WTC11 (cell line): ENCODE measurements around the gene LRRC75B. TPM values are rescaled to one million over a fixed set of nuclear protein-coding genes. Genes with fewer than 3 reads are reported as not detected.

Experiments
- ATAC-seq: fragments of 200-7000 bp; cut with Tn5 transposase; 2 replicates; pipeline ENCODE4 v1.10.0; 2021; ENCODE audit warnings: mild to moderate bottlenecking, moderate library complexity
- CTCF ChIA-PET: fragments of 300-600 bp; sonication (Branson Sonifier 250); formaldehyde crosslinking; loops from one replicate; lab custom pipeline; 2021; ENCODE audit warnings: antibody characterized with exemption; lab: Charles Lee
- POLR2A ChIA-PET: fragments of 350-600 bp; sonication (Branson Sonifier 250); formaldehyde crosslinking; loops from one replicate; lab custom pipeline; 2021; ENCODE audit warnings: antibody characterized with exemption; lab: Charles Lee
- DNase-seq: peaks from one replicate; pipeline ENCODE4 v3.0.0; 2021; ENCODE audit warnings: low spot score
- H3K27ac Mint-ChIP-seq: 2 replicates; pipeline ENCODE4 v1.8.0; 2021; ENCODE audit warnings: mixed read lengths
- H3K27me3 Mint-ChIP-seq: 2 replicates; pipeline ENCODE4 v1.8.0; 2021; ENCODE audit warnings: low read depth, mild to moderate bottlenecking, moderate library complexity, mixed read lengths
- H3K36me3 Mint-ChIP-seq: 2 replicates; pipeline ENCODE4 v1.8.0; 2021; ENCODE audit warnings: mixed read lengths
- H3K4me1 Mint-ChIP-seq: 2 replicates; pipeline ENCODE4 v1.8.0; 2022; ENCODE audit warnings: mixed read lengths
- H3K4me3 Mint-ChIP-seq: 2 replicates; pipeline ENCODE4 v1.8.0; 2021; ENCODE audit warnings: mild to moderate bottlenecking, moderate library complexity, mixed read lengths
- H3K9me3 Mint-ChIP-seq: 2 replicates; pipeline ENCODE4 v1.8.0; 2021; ENCODE audit warnings: mixed read lengths
- AFF4 ChIP-seq: sonication (generic); formaldehyde crosslinking; IDR thresholded peaks from 2 replicates; pipeline ENCODE4 v1.8.1; 2023; ENCODE audit warnings: mild to moderate bottlenecking, missing genetic modification reagents, borderline replicate concordance
- ATF1 ChIP-seq: sonication (generic); formaldehyde crosslinking; IDR thresholded peaks from 2 replicates; pipeline ENCODE4 v1.8.1; 2023; ENCODE audit warnings: mild to moderate bottlenecking, moderate library complexity, missing genetic modification reagents
- FOXK1 ChIP-seq: sonication (generic); formaldehyde crosslinking; IDR thresholded peaks from 2 replicates; pipeline ENCODE4 v1.8.0; 2022; ENCODE audit warnings: mild to moderate bottlenecking, moderate library complexity, missing genetic modification reagents
- MXD4 ChIP-seq: fragments of 250-450 bp; sonication (Bioruptor Pico); IDR thresholded peaks from 2 replicates; pipeline ENCODE4 v1.8.0; 2021; ENCODE audit warnings: mild to moderate bottlenecking, moderate library complexity, borderline replicate concordance
- NFATC4 ChIP-seq: fragments of 250-450 bp; sonication (Bioruptor Pico); IDR thresholded peaks from 2 replicates; pipeline ENCODE4 v1.9.0; 2021; ENCODE audit warnings: mild to moderate bottlenecking
- NFE2L1 ChIP-seq: sonication (generic); formaldehyde crosslinking; IDR thresholded peaks from 2 replicates; pipeline ENCODE4 v1.8.1; 2023; ENCODE audit warnings: missing genetic modification reagents
- PRRX2 ChIP-seq: fragments of 250-450 bp; sonication (Bioruptor Pico); IDR thresholded peaks from 2 replicates; pipeline ENCODE4 v1.8.0; 2021; ENCODE audit warnings: mild to moderate bottlenecking
- ZBTB21 ChIP-seq: sonication (generic); formaldehyde crosslinking; IDR thresholded peaks from 2 replicates; pipeline ENCODE4 v1.8.1; 2023; ENCODE audit warnings: mild to moderate bottlenecking, missing genetic modification reagents, borderline replicate concordance
- ZNF121 ChIP-seq: sonication (generic); formaldehyde crosslinking; IDR thresholded peaks from 2 replicates; pipeline ENCODE4 v1.8.0; 2023; ENCODE audit warnings: missing genetic modification reagents
- ZNF219 ChIP-seq: sonication (generic); formaldehyde crosslinking; IDR thresholded peaks from 2 replicates; pipeline ENCODE4 v1.8.0; 2023; ENCODE audit warnings: missing genetic modification reagents, mild to moderate bottlenecking, borderline replicate concordance
- ZNF263 ChIP-seq: sonication (generic); formaldehyde crosslinking; IDR thresholded peaks from 2 replicates; pipeline ENCODE4 v1.8.1; 2022; ENCODE audit warnings: low read depth, mild to moderate bottlenecking, moderate library complexity, missing genetic modification reagents
- ZNF423 ChIP-seq: fragments of 250-450 bp; sonication (Bioruptor Pico); IDR thresholded peaks from 2 replicates; pipeline ENCODE4 v2.1.2; 2022; ENCODE audit warnings: mild to moderate bottlenecking, moderate library complexity
- ZNF671 ChIP-seq: fragments of 250-450 bp; sonication (Bioruptor Pico); IDR thresholded peaks from 2 replicates; pipeline ENCODE4 v1.8.0; 2021; ENCODE audit warnings: mild to moderate bottlenecking
- ZSCAN18 ChIP-seq: fragments of 250-450 bp; sonication (Bioruptor Pico); IDR thresholded peaks from 2 replicates; pipeline ENCODE4 v2.1.2; 2022; ENCODE audit warnings: mild to moderate bottlenecking, moderate library complexity
- total RNA-seq: library from RNA; stranded (reverse); gene quantifications from 3 replicates; pipeline ENCODE4 v1.2.3, GENCODE V29; 2021
- TF ChIP-seq, protein P1 (sequence below): sonication (generic); formaldehyde crosslinking; IDR thresholded peaks from 2 replicates; pipeline ENCODE4 v1.8.0; 2022; ENCODE audit warnings: missing genetic modification reagents
- TF ChIP-seq, protein P2 (sequence below): fragments of 200-600 bp; IDR thresholded peaks from 2 replicates; pipeline ENCODE4 v1.8.0; 2022; ENCODE audit warnings: antibody characterized with exemption

The LRRC75B gene
- total RNA-seq, 1 experiment from 2014 or later: 19.2 TPM

DNA sequence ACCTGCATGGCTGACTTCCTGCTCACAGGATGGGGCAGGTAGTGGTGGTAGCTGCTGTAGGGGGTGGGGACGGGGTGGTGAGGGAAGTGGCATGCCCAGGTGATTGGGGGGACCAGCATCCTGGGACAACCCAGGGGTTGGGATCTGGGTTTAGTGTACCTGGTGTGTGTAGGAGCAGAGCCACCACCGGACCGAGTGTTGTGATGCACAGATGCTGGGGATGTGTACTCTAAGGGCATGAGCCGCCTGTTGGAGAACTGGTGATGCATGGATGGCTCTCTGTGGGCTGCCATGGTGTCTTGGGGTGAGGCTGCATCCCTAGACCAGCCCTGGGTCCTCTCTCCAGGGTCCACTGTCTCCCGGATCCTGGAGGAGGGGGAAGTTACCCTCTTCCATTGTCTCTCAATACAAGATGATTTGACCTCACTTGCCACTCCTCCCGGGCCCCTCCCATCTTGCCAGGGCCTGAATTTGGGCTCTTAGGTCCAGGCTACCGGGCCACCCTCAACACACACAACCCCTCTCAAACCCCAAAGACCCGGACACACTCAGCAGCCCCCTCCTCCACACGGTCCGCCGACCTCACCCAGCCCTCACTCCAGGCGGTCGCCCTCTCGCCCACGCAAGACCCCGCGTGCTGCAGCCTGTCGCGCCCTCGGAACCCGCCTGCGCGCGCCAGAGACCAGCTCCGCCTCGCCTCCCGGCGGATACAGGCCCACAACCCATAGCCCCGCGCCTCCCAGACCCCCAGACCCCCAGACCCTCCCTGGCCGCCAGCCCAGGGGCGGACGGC is 619 bp downstream of the LRRC75B start (continued):
- TF ChIP-seq, protein P1, sequence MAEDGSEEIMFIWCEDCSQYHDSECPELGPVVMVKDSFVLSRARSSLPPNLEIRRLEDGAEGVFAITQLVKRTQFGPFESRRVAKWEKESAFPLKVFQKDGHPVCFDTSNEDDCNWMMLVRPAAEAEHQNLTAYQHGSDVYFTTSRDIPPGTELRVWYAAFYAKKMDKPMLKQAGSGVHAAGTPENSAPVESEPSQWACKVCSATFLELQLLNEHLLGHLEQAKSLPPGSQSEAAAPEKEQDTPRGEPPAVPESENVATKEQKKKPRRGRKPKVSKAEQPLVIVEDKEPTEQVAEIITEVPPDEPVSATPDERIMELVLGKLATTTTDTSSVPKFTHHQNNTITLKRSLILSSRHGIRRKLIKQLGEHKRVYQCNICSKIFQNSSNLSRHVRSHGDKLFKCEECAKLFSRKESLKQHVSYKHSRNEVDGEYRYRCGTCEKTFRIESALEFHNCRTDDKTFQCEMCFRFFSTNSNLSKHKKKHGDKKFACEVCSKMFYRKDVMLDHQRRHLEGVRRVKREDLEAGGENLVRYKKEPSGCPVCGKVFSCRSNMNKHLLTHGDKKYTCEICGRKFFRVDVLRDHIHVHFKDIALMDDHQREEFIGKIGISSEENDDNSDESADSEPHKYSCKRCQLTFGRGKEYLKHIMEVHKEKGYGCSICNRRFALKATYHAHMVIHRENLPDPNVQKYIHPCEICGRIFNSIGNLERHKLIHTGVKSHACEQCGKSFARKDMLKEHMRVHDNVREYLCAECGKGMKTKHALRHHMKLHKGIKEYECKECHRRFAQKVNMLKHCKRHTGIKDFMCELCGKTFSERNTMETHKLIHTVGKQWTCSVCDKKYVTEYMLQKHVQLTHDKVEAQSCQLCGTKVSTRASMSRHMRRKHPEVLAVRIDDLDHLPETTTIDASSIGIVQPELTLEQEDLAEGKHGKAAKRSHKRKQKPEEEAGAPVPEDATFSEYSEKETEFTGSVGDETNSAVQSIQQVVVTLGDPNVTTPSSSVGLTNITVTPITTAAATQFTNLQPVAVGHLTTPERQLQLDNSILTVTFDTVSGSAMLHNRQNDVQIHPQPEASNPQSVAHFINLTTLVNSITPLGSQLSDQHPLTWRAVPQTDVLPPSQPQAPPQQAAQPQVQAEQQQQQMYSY: peak; percentile 48; the same call in 1 of the 2 replicates
- TF ChIP-seq NFE2L1 (CRISPR knock-in tag): 0 out of 2 replicates have a peak, but pooled peaks have one; percentile 15
- TF ChIP-seq ZNF671 (CRISPR knock-in tag): no peak
- TF ChIP-seq ATF1 (CRISPR knock-in tag): no peak
- no peak for TF ChIP-seq ZNF121
- no peak for TF ChIP-seq ZBTB21 (CRISPR knock-in tag)
- TF ChIP-seq MXD4 (CRISPR knock-in tag): no peak
- TF ChIP-seq PRRX2 (CRISPR knock-in tag): no peak
- TF ChIP-seq, protein P2, sequence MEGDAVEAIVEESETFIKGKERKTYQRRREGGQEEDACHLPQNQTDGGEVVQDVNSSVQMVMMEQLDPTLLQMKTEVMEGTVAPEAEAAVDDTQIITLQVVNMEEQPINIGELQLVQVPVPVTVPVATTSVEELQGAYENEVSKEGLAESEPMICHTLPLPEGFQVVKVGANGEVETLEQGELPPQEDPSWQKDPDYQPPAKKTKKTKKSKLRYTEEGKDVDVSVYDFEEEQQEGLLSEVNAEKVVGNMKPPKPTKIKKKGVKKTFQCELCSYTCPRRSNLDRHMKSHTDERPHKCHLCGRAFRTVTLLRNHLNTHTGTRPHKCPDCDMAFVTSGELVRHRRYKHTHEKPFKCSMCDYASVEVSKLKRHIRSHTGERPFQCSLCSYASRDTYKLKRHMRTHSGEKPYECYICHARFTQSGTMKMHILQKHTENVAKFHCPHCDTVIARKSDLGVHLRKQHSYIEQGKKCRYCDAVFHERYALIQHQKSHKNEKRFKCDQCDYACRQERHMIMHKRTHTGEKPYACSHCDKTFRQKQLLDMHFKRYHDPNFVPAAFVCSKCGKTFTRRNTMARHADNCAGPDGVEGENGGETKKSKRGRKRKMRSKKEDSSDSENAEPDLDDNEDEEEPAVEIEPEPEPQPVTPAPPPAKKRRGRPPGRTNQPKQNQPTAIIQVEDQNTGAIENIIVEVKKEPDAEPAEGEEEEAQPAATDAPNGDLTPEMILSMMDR: no peak
- no peak for TF ChIP-seq ZNF263 (CRISPR knock-in tag)
- 0 out of 2 replicates have a peak, but pooled peaks have one; percentile 35 for TF ChIP-seq ZNF219 (CRISPR knock-in tag)

DNA sequence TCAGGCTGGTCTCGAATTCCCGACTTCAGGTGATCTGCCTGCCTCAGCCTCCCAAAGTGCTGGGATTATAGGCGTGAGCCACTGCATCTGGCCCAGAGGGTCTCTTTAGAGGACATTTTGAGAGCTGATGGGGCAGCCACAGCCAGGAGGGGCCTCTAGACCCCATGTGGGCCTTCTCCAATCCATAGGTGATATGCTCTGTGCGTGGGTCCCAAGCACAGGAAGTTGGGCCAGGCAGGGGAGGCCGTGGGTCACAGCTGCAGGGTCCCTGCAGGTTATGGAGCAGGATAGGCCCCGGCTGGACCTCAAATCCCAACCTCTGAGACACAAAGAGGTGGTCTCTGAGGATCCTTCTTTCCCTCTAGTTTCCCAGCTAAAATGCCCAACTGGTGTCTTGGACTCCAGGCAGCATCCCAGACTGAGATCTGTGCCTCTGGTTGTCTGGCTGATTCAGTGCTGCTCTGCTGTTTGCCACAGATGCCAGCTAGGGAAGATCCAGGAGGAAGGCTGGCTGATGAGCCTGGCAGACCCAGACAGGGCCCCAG is 1.5 kb downstream of the LRRC75B start:
- no peak for ATAC-seq

More for the DNA sequence above, 1.5 kb downstream of the LRRC75B start:
- H3K4me3 Mint-ChIP-seq: peak overlapping the region; percentile 91
- ChIA-PET POLR2A (no interaction called here), CTCF (interaction anchor here (3.3 kb wide), 1 partner anchor 181 kb away, joined by 9 read pairs; no protein-coding TSS in a partner anchor)
- H3K4me1 Mint-ChIP-seq: peaks cover 12% of the 10 kb centered on the region; the same call in 1 of the 2 replicates
- no peak for DNase-seq
- no peak overlapping the region for H3K27ac Mint-ChIP-seq
- H3K9me3 Mint-ChIP-seq: no peaks in the 10 kb centered on the region
- no peak for TF ChIP-seq NFATC4 (CRISPR knock-in tag)
- TF ChIP-seq ZNF423: no peak
- no peak for TF ChIP-seq ZSCAN18 (CRISPR knock-in tag)
- TF ChIP-seq AFF4 (CRISPR knock-in tag): no peak
- TF ChIP-seq FOXK1 (CRISPR knock-in tag): no peak
- no peaks in the 10 kb centered on the region for H3K36me3 Mint-ChIP-seq
- H3K27me3 Mint-ChIP-seq: no peaks in the 10 kb centered on the region
